HG02840 (cell line): ENCODE measurements around the gene SINHCAF.
"Not testable (repeated sequence)": the region's sequence is repeated elsewhere in the genome, so short reads cannot be mapped to it uniquely, and the experiment has no call there.

Experiments
- ATAC-seq: cut with Tn5 transposase; IDR thresholded peaks from one replicate; pipeline ENCODE4 v1.9.1; 2021; ENCODE audit warnings: mild to moderate bottlenecking, moderate library complexity, moderate number of reproducible peaks; ENCODE audit not compliant: unreplicated experiment, low FRiP score

The SINHCAF gene, protein sequence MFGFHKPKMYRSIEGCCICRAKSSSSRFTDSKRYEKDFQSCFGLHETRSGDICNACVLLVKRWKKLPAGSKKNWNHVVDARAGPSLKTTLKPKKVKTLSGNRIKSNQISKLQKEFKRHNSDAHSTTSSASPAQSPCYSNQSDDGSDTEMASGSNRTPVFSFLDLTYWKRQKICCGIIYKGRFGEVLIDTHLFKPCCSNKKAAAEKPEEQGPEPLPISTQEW

DNA sequence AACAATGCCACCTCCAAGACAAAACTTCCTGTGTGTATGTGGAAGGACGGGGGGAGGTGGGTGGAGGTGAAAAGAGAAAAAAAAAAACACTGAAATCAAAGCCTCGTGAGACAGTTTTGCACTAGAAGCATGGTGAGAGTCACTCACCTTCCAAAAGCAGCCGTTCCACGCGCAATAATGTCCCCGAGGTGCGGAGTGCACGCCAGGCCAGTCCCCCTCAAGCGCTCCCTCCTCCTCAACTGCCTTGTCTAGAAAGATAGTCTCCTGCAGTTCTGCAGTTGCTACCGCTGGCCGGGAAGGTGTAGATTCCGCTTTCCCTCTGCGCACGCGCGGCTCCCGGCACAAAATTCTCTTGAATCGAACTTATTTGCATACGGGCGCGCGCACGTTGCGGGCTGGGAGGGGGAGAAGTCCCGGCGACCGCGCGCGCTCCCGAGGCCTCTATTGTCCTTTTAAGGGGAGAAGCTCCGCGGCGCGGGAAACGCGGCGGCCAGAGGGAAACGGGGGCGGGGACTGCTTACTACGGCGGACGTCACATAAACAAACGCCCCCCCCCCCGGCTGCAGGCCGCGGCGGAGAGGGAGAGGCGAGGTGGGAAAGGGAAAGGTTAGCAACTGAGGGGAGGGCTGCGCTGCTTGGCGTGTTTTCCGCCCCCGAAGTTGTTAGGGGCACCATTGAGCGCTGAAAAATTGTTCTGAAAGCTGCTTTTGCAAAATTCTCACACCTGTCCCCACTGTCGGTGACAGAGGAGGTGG lies at the start of gene SINHCAF:
Gene SINHCAF (minus strand): TSS at position 274 of the 755 bp plus-strand sequence. CDS start 27,946 bp downstream, outside the sequence.
- peak; percentile 45 for ATAC-seq

DNA sequence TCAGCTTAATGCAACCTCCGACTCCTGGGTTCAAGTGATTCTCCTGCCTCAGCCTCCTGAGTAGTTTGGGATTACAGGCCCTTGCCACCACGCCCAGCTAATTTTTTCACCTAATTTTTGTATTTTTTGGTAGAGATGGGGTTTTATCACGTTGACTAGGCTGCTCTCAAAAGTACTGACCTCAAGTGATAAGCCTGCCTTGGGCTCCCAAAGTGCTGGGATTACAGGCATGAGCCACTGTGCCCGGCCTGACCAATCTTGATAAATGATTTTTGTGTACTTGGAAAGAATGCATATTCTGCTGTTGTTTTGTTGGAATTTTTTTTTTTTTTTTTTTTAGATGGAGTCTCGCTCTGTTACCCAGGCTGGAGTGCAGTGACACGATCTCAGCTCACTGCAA lies 49.5 kb upstream of the SINHCAF start:
- not testable (repeated sequence) for ATAC-seq

DNA sequence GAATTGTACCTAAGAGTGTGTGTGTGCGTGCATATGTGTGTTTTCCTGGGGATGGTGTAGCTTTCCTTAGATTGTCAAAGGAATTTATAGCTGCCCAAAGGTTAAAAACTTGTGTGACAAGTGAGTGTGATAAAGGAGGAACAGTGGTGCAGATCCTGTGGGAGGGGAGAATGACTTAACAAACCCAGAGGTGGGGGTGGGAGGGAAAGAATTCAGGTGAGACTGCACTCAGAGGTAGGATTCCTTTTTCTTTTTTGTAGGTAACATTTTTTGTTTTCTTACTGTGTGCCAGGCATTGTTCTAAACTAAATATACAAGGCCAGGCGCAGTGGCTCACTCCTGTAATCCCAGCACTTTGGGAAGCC lies 45.3 kb upstream of the SINHCAF start:
- ATAC-seq: no peak

DNA sequence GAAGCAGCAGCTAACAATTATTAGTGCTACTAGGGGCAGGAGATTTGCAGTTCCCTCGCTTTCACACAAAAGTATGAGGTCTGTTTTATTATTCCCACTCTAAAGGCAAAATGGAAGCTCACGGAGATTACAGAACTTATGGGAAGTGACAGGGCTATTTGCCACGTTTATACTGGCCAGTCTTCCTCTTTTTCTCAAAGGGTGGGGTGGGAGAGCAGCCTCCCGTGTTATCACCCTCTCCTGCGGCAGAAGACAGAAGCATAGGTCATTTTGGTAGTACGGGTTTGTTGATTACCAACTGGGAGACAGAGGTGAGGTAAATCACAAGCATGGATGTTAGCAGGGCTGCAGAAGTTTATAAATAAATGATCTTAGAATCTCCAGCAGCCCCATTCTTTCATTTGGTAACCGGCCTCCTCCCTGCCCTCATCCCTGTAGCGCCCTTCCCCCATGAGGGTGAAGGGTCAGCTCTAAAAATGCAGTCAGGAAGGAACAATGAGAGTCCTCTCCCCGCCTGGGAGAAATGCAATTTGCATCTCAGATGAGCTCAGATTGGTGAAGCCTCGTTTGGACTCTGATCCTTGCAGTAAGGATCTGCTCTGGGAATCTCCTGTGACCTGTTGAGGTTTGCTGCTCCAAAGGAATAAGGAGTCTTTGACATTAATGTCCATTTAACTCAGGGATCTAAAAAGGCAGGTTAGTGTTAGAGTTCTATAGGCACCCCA lies 44.7 kb upstream of the SINHCAF start:
- no peak for ATAC-seq

DNA sequence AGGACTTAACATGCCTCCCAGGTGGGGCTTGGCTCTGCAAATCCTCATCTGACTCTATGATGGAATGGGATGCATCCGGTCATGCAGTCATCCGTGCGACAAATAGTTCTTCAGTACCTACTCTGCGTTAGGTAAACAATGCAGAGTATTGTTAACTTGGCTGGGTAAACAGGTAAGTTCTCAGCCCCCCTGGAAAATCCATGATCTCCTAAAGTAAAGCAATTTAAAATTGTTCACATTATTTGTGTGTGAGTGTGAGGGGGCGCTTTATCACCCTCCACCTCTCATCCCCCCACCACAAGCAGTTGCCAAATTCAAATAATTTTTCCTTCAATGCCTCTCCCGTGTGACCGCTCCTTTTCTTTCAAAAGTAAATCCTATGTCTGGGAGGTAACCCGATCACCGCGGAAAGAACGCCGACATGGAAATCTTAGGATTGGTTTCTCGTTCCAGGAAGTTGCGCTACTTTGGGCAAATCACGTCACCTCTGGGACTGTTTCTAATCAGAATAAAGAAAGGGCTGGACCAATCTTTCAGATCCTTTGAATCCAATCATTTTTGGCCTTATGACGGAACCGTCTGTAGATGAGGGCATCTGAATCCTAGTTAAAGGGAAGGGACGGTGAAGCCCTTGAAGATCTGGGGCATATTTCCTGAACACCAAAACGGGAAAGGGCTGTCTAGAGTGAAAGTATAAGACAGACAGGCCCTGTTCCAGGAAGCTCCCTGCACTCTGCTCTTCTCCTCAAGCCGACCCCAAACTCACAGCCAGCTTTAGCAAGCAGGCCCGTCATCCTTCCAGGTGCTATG lies 44.0 kb upstream of the SINHCAF start:
- no peak for ATAC-seq

DNA sequence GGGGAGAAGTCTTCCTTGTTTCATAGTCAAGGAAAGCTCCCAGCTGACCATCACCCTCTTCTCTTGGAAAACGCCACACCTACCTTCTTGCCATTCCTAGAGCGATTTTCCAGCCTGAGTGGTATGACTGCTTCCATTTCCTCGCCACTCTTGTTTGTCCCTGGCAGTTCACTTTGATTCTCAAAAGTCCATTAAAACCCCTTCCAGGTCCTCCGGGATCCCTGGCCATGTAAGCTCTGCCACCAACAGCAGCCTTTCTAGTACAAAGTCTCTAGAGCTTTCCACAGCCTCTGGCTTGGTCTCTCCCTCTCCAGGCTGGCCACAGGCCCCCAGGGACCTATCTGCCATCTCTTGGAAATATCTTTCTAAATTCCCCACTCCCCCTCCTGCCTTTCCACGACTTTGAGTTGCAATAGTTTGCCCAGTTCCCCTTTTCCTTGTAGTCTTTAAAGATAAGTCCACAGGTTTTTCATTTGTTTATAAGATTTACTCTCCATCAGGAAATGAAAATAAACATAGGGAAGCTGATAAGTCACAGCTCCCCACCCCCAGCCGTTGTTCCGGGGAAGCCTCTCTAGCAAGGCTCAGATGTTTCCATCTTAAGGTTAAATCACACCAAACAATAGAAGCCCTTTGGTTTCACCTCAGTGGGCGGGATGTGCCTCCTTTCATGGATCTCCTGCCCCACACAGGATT lies 42.9 kb upstream of the SINHCAF start:
- ATAC-seq: no peak

DNA sequence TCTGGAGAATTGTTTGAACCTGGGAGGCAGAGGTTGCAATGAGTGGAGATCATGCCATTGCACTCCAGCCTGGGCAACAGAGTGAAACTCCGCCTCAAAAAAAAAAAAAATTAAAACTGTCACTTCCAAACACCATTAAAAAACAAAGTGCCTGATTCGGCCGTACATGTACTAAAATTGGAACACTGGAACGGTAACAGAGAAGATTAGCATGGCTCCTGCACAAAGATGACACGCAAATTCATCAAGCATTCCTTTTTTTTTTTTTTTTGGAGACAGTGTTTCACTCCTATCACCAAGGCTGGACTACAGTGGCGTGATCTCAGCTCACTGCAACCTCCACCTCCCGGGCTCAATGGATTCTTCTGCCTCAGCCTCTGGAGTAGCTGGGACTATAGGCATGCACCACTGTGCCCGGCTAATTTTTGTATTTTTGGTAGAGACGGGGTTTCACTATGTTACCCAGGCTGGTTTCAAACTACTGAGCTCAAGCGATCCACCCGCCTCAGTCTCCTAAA lies 40.2 kb upstream of the SINHCAF start:
- no peak for ATAC-seq

DNA sequence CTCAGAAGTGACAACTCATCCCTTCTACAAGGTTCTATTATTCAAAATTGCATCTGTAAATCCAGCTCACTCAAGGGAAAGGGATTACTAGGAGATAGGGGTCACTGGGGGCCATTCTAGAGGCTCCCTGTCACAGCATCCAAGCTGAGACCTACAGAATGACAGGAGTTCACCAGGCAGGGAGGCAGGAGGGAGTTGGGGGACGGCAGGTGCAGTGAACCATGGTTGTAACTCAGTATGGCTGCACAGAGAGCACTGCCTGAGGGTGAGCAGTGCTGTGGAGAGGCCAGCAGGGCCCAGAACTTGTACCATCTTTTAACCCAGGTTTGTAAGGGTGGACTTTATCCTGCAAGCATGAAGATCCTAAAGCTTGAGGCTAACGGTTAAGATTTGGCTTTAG lies 37.9 kb upstream of the SINHCAF start:
- no peak for ATAC-seq

DNA sequence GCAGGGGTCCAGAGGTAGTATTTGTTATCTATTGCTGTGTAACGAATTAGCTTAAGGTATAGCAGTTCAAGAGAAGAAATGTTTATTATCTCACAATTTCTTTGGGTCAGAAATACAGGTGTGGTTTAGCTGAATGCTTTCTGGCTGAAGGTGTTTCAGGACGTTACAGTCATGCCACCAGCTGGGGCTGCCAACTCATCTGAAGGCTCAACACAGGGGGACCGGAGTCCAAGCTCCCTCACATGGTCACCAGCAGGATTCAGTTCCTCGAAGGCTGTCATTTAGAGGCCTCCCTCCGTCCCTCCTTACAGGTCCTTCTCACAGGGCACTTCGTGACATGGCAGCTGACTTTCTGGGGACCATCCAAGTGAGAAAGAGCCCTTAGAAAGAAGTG lies 37.5 kb upstream of the SINHCAF start:
- no peak for ATAC-seq

DNA sequence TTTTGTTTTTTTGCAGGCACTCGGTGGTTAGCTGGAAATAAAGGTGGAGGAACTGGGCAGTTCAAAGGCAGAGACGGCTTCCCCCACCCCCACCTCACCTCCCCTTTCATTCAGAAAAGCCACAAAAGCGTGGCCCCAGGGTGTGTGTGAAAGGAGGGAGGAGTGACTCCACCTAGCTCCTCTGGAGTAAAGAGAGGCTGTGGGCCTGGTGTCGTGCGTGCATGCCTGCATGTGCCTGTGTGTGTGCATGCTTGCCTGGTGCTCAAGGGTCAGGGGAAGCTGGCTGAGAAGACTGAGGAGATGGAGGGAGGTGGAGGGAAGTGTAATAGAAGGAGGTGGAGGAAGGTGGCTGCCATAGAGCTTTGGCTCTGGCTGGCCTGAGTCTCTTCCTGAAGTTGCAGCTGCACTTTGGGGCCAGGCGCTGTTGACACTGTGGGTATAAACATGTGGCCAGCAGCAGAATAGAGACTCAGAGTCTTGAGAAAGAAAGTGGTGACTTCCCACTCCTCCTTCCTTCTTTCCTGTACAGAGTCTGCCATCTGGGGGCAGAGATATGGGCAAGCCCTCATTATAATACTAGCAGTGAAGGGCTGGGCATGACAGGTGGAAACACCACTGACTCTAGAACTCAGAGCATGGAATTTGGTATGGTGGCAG lies 36.9 kb upstream of the SINHCAF start:
- peak; percentile 69 for ATAC-seq

DNA sequence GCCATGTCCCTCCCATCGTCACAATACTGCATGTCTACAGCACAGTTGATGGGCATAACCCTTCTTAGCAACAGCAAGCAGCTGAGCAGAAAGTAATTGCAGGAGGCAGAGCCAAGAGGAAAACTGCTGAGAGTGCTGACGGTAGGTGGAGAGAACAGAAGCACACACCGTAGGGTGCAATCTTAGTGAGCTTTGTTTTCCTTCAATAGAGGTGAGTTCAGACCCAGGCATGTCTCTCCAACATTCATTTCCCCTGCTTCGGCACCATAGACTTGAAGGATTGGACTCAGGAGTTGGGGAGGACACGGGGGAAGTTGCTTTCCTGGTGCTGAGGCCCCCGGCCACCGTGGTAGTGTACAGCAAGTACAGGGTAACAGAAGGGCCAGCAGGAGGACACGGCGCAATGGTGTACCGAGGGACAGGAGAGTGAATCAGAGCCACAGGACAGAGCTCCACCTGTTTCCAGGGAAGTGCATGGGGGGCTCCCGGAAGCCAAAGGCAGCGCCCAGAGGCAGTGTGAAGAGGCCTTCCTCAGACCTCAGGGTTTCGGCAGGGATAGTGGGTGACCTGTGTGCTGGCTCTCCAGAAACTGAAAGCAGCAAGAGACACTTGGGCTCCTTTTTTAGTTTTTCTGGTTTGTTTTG lies 36.3 kb upstream of the SINHCAF start:
- peak; percentile 22 for ATAC-seq

DNA sequence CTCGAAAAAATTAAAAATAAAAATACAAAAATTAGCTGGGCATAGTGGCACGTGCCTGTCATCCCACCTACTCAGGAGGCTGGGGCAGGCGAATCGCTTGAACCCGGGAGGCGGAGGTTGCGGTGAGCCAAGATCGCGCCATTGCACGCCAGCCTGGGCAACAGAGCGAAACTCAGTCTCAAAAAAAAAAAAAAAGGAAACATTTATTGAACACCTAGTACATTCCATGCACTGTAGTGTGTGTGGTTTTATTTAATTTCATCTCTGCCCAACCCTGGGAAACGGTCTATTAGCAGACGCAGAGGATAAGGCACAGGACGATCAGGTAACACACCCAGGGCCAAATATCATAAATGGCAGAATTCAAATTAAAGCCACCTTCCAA lies 35.8 kb upstream of the SINHCAF start:
- ATAC-seq: no peak

DNA sequence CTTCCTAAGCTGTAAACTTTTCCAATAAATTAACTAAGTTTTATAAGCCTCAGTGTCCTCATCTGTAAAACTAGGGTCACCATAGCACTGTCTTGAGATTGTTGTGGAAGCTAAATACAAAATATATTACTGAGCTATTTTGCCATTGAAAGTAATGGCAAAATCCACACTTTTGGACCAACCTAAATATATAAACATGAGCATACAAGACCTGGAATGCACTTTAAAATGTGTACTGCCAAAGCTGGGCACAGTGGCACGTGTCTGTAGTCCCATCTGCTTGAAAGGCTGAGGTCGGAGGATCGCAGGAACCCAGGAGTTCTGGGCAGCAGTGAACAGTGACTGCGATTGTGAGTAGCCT lies 29.8 kb upstream of the SINHCAF start:
- ATAC-seq: no peak

DNA sequence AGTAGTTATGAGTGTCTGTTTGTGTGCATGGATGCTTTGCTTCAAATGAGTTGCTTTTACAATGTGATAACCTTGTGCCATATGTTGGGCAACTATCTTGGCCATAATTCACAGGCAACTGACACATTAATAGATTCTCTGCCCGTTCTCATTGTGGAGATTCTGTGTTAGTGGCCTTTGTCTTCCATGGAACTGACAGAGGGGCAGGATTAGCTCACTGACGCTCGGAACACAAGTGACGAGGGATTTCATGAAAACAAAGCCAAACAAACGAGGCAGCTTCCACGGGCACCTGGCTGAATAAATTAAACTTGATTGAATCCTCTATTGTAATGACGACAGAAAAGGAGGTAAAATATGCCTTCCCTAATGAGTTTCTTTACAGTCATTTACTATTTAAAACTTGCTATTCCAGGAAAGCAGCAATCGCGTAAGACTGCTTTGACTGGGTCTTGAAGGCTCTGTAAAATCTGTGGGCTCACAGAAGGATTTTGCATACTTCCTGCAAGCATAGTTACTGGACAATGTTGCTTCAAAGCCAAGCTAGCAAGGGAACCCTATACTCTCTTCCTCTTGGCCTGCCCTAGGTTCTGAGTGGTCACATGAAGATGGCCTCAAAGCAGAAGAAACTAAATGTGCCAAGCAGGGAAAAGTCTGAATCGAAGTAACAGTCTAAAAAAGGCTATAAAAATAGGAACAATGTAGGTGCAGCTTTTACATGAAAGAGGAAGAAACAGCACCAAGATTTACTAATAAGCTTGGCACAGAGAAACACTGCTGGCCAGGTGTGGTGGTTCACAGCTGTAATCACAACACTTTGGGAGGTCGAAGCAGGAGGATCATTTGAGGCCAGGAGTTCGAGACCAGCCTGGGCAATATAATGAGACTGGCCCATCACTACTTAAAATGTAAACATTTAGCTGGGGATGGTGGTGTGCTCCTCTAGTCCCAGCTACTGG lies 28.1 kb upstream of the SINHCAF start:
- no peak for ATAC-seq

DNA sequence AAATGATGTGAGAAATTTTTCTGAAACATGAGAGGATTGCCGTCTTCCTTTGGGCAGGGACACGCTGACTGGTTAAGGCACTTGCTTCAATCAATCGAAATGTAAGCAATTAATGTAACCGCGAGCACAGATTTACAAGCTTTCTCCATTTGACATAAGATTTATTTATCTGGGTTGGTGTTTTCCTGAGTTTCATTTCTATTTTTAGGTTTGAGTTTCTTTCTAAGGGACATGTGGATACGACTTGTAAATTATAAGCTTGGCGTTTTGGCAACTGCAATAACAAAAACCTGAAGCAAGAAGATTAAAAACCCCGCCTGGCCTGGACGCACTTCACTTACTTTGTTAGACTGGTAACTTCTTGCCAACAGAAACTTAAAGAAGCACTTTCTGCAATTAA lies 20.3 kb upstream of the SINHCAF start:
- ATAC-seq: no peak

DNA sequence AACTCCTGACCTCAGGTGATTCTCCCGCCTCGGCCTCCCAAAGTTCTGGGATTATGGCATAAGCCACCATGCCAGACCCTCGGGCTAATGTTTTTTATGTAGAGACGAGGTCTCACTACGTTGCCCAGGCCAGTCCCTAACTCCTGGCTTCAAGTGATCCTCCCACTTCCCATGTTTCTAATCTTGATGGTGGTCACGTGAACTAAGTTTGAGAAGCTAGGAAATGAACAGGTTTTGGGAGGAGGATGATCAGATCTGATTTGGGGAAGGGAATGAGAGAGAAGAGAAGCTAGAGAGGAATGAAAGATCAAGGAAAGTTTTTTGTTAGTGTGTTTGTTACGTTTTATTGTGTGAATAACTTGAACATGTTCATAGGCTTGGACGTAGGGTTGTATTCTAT lies 17.2 kb upstream of the SINHCAF start:
- ATAC-seq: no peak

DNA sequence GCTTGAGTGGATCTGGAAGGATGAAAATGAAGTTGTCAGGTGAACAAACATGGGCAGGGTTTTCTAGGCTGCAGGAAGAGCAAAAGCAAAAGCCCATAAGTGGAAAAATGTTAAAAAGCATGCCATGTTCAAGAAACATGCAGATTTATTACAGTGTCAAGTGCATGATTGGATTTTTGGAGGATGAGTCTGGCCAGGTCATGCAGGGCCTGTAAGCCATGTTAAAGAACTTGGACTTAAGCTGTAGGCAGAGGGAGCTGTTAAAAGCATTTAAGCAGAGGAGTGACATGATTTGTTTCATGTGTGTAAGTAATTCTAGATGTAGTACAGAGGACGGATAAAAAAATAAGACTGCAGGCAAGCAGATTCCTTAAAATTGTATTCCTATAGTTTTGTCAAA lies 16.3 kb upstream of the SINHCAF start:
- no peak for ATAC-seq
